H1 (cell line): ENCODE measurements around the gene SMARCAL1. TPM values are rescaled to one million over a fixed set of nuclear protein-coding genes. Genes with fewer than 3 reads are reported as not detected.
A peak's percentile ranks its signal among the peaks of the same experiment; 100 is the strongest.

Experiments
- CTCF ChIA-PET: fragments of 300-600 bp; sonication (Branson Sonifier 250); formaldehyde crosslinking; loops from one replicate; lab custom pipeline; 2021; ENCODE audit not compliant: partially characterized antibody; lab: Charles Lee
- POLR2A ChIA-PET: fragments of 300-600 bp; sonication (Branson Sonifier 250); formaldehyde crosslinking; loops from one replicate; lab custom pipeline; 2021; ENCODE audit warnings: inconsistent platforms; ENCODE audit not compliant: partially characterized antibody; lab: Charles Lee
- DNase-seq, 2 experiments: peaks; one replicate each; pipeline versions ENCODE4 v3.0.0 to v3.0.0-alpha.2; 2010 to 2022; ENCODE audit warnings: low spot score in 2 of 2, low read depth in 1 of 2, mixed read lengths in 1 of 2
- FAIRE-seq: peaks from 2 replicates; lab custom pipeline; 2011; peaks lifted over from hg19 to GRCh38; lab: Jason Lieb, UNC
- H2AFZ ChIP-seq: 2 replicates; pipeline ENCODE4 v1.8.1; 2012; ENCODE audit warnings: low read length, inconsistent platforms
- H2AK5ac ChIP-seq: 2 replicates; pipeline ENCODE4 v1.6.1; 2013; ENCODE audit warnings: low read depth, low read length
- H2BK120ac ChIP-seq: replicated peaks from 2 replicates; pipeline ENCODE3; 2013; ENCODE audit warnings: low read depth, low read length, inconsistent platforms
- H2BK12ac ChIP-seq: 2 replicates; pipeline ENCODE4 v1.6.1; 2013; ENCODE audit warnings: low read depth, low read length
- H2BK15ac ChIP-seq: 2 replicates; pipeline ENCODE4 v1.6.1; 2013; ENCODE audit warnings: low read length
- H2BK20ac ChIP-seq: 2 replicates; pipeline ENCODE4 v1.6.1; 2013; ENCODE audit warnings: low read length
- H2BK5ac ChIP-seq: 2 replicates; pipeline ENCODE4 v1.6.1; 2013; ENCODE audit warnings: low read depth, low read length
- H3K14ac ChIP-seq: 2 replicates; pipeline ENCODE4 v1.6.1; 2013; ENCODE audit warnings: inconsistent platforms; ENCODE audit not compliant: insufficient read length
- H3K18ac ChIP-seq: 2 replicates; pipeline ENCODE4 v1.6.1; 2013; ENCODE audit warnings: low read length; ENCODE audit errors: extremely low read depth
- H3K23ac ChIP-seq: 2 replicates; pipeline ENCODE4 v1.6.1; 2013; ENCODE audit warnings: inconsistent platforms; ENCODE audit not compliant: insufficient read length
- H3K23me2 ChIP-seq: 2 replicates; pipeline ENCODE4 v1.6.1; 2013; ENCODE audit warnings: low read depth, low read length
- H3K27ac ChIP-seq: 2 replicates; pipeline ENCODE4 v1.6.1; 2011; ENCODE audit warnings: low read depth, low read length, inconsistent platforms
- H3K27me3 ChIP-seq, 4 experiments: replicated peaks in 1 of 4; 1 replicate in 1 of 4; 2 replicates in 3 of 4; pipeline versions ENCODE4 v1.6.1 to v1.8.1; 2011 to 2013; ENCODE audit warnings: low read length in 3 of 4, mild to moderate bottlenecking in 3 of 4, inconsistent platforms in 2 of 4, mixed read lengths in 2 of 4, moderate library complexity in 1 of 4; ENCODE audit not compliant: control insufficient read depth in 3 of 4, insufficient read depth in 3 of 4; ENCODE audit errors: extremely low read depth in 1 of 4
- H3K36me3 ChIP-seq, 4 experiments: 2 replicates each; pipeline versions ENCODE4 v1.6.1 to v1.8.1; 2011 to 2013; ENCODE audit warnings: mild to moderate bottlenecking in 4 of 4, low read length in 3 of 4, moderate library complexity in 2 of 4, control low read depth in 1 of 4, inconsistent platforms in 1 of 4; ENCODE audit not compliant: insufficient read depth in 4 of 4, control insufficient read depth in 2 of 4
- H3K4ac ChIP-seq: replicated peaks from 2 replicates; pipeline ENCODE3; 2013; ENCODE audit warnings: low read length, low read depth, mixed read lengths, inconsistent platforms; ENCODE audit not compliant: insufficient read length
- H3K4me1 ChIP-seq, 4 experiments: replicated peaks in 1 of 4; 1 replicate in 1 of 4; 2 replicates in 3 of 4; pipeline versions ENCODE4 v1.6.1 to v1.8.1; 2011 to 2013; ENCODE audit warnings: low read length in 3 of 4, inconsistent platforms in 2 of 4, mixed read lengths in 1 of 4; ENCODE audit not compliant: insufficient read depth in 4 of 4, control insufficient read depth in 3 of 4
- H3K4me2 ChIP-seq, 2 experiments: 2 replicates each; pipeline versions ENCODE4 v1.6.1 to v1.8.1; 2011 to 2013; ENCODE audit warnings: low read depth in 2 of 2, low read length in 2 of 2, control low read depth in 1 of 2, inconsistent platforms in 1 of 2, mild to moderate bottlenecking in 1 of 2; ENCODE audit not compliant: insufficient read depth in 1 of 2
- H3K4me3 ChIP-seq, 4 experiments: fragments of 200-600, 300-600 bp in 1 of 4; sonication (generic), shearing (Covaris generic), sonication (Bioruptor Twin) in 1 of 4; 2 replicates each; pipeline versions ENCODE4 v1.5.1 to v1.8.1; 2011 to 2016; ENCODE audit warnings: low read length in 4 of 4, low read depth in 3 of 4, control low read depth in 2 of 4, inconsistent platforms in 2 of 4, mild to moderate bottlenecking in 2 of 4, mixed read lengths in 1 of 4, moderate library complexity in 1 of 4; ENCODE audit not compliant: insufficient read depth in 2 of 4; ENCODE audit errors: extremely low read depth in 1 of 4
- H3K56ac ChIP-seq: replicated peaks from 2 replicates; pipeline ENCODE3; 2013; ENCODE audit warnings: low read depth, mild to moderate bottlenecking, mixed read lengths, low read length, inconsistent platforms; ENCODE audit not compliant: insufficient read length
- H3K79me1 ChIP-seq: 2 replicates; pipeline ENCODE4 v1.6.1; 2013; ENCODE audit warnings: low read depth, low read length, control low read depth
- H3K79me2 ChIP-seq, 2 experiments: 2 replicates each; pipeline versions ENCODE4 v1.6.1 to v1.8.1; 2012 to 2013; ENCODE audit warnings: low read length in 2 of 2, mild to moderate bottlenecking in 2 of 2, inconsistent platforms in 1 of 2; ENCODE audit not compliant: insufficient read depth in 2 of 2, control insufficient read depth in 1 of 2
- H3K9ac ChIP-seq, 4 experiments: replicated peaks in 1 of 4; 1 replicate in 1 of 4; 2 replicates in 3 of 4; pipeline versions ENCODE4 v1.6.1 to v1.8.1; 2011 to 2013; ENCODE audit warnings: low read depth in 3 of 4, low read length in 3 of 4, control low read depth in 2 of 4, mild to moderate bottlenecking in 2 of 4, moderate library complexity in 2 of 4, inconsistent platforms in 1 of 4; ENCODE audit errors: extremely low read depth in 1 of 4
- H3K9me3 ChIP-seq, 2 experiments: 2 replicates each; pipeline versions ENCODE4 v1.6.1 to v1.8.1; 2012 to 2013; ENCODE audit warnings: mild to moderate bottlenecking in 2 of 2, moderate library complexity in 2 of 2, control low read depth in 1 of 2, inconsistent platforms in 1 of 2, low read depth in 1 of 2, low read length in 1 of 2, mixed read lengths in 1 of 2; ENCODE audit not compliant: insufficient read depth in 2 of 2
- H4K20me1 ChIP-seq, 2 experiments: replicated peaks in 1 of 2; 2 replicates each; pipeline versions ENCODE3 to v1.8.1; 2011 to 2013; ENCODE audit warnings: inconsistent platforms in 2 of 2, low read length in 2 of 2, mild to moderate bottlenecking in 1 of 2; ENCODE audit not compliant: insufficient read depth in 2 of 2, control insufficient read depth in 1 of 2
- H4K5ac ChIP-seq: 2 replicates; pipeline ENCODE4 v1.6.1; 2013; ENCODE audit warnings: low read length, low read depth, mixed read lengths, inconsistent platforms; ENCODE audit not compliant: insufficient read length
- H4K8ac ChIP-seq: 2 replicates; pipeline ENCODE4 v1.8.0; 2013; ENCODE audit warnings: mild to moderate bottlenecking, moderate library complexity, low read length, inconsistent platforms; ENCODE audit not compliant: insufficient read depth; ENCODE audit errors: extremely low read depth
- H4K91ac ChIP-seq: replicated peaks from 2 replicates; pipeline ENCODE3; 2013; ENCODE audit warnings: low read length, mixed read lengths, inconsistent platforms; ENCODE audit not compliant: insufficient read length
- CREB1 ChIP-seq: IDR thresholded peaks from 2 replicates; pipeline ENCODE4 v1.6.1; 2012; ENCODE audit warnings: inconsistent platforms
- E2F6 ChIP-seq: IDR thresholded peaks from 2 replicates; pipeline ENCODE4 v1.6.1; 2012; ENCODE audit warnings: inconsistent platforms
- JUN ChIP-seq: IDR thresholded peaks from 2 replicates; pipeline ENCODE4 v1.6.1; 2011; ENCODE audit warnings: low read depth, mild to moderate bottlenecking, improper control_type of control experiment, low read length
- KDM1A ChIP-seq: fragments of 200-600, 300-600 bp; sonication (generic); IDR thresholded peaks from 2 replicates; pipeline ENCODE4 v1.7.1; 2016; ENCODE audit warnings: mild to moderate bottlenecking, low read length, borderline replicate concordance
- MAX ChIP-seq: IDR thresholded peaks from 2 replicates; pipeline ENCODE4 v1.6.1; 2012; ENCODE audit warnings: inconsistent platforms
- SAP30 ChIP-seq: fragments of 300-600 bp; sonication (generic); IDR thresholded peaks from 2 replicates; pipeline ENCODE4 v1.7.1; 2012; ENCODE audit warnings: low read length, moderate library complexity, mild to moderate bottlenecking, inconsistent platforms; ENCODE audit not compliant: insufficient read depth, insufficient replicate concordance
- SIN3A ChIP-seq, 2 experiments: IDR thresholded peaks in 1 of 2; conservative IDR thresholded peaks in 1 of 2; 2 replicates each; pipeline ENCODE4 v1.6.1; 2011 to 2012; ENCODE audit warnings: low read length in 2 of 2, improper control_type of control experiment in 1 of 2, low read depth in 1 of 2, mild to moderate bottlenecking in 1 of 2
- WGBS, 2 experiments: shearing (Covaris generic) in 1 of 2; methylation state at CpG; one replicate each; pipeline versions ENCODE4 v1.1.6 to v1.1.7; 2013 to 2015; ENCODE audit warnings: low lambda C conversion rate in 2 of 2, mixed read lengths in 2 of 2, inconsistent platforms in 1 of 2, low coverage in 1 of 2, missing lambda C conversion rate in 1 of 2; ENCODE audit not compliant: insufficient replicate concordance in 2 of 2, insufficient coverage in 1 of 2, insufficient read length in 1 of 2; ENCODE audit errors: extremely low coverage in 1 of 2, missing lambda C conversion rate in 1 of 2; 5-methylcytosine and 5-hydroxymethylcytosine counted together
- polyA plus RNA-seq, 7 experiments: library from polyadenylated mRNA; depleted of rRNA in 3 of 7; stranded (reverse) in 5 of 7; unstranded in 2 of 7; fragments of >200 nt in 5 of 7; fragments of 200-250 nt in 2 of 7; gene quantifications; 1 replicate in 5 of 7; 2 replicates in 1 of 7; 4 replicates in 1 of 7; pipeline versions ENCODE4 v1.2.1 to v1.2.3, GENCODE V29; 2011 to 2013; ENCODE audit warnings: missing spikeins in 2 of 7, mixed read lengths in 2 of 7
- total RNA-seq: library from RNA; stranded (reverse); fragmentation: NEBNext Ultra II Directional; extraction: Animal tissue kit (Norgen Biotek cat#: 25700); gene quantifications from 2 replicates; pipeline ENCODE4 v1.2.1, GENCODE V29; 2021

Gene SMARCAL1
- total and polyA plus RNA-seq, 2 of the 8 experiments (the other 6 are each of a cell fraction or from before 2014, with no cell fraction given) = 17.6 to 17.9 TPM

- peak within 1 kb of the TSS; percentile 91 for H4K91ac ChIP-seq
- peak within 1 kb of the TSS; percentile 92 for H3K18ac ChIP-seq
- peak within 1 kb of the TSS; percentile 78 for H3K56ac ChIP-seq
- 3% methylated on average over 54 of the region's 54 CpGs; no CpG with 5 or more reads in 1 of the 2 experiments for WGBS, 2 experiments
- peak within 1 kb of the TSS; percentile 11; the same call in 1 of the 2 replicates for H2BK12ac ChIP-seq
- peak within 1 kb of the TSS; percentile 100 for H3K4ac ChIP-seq
- no peak within 1 kb of the TSS for H3K14ac ChIP-seq
- H2AK5ac ChIP-seq = peak within 1 kb of the TSS; percentile 95
- H3K36me3 ChIP-seq = peaks cover 30 to 45% (median 42%) of the 10 kb centered on the region in 4 experiments
- peak within 1 kb of the TSS; percentile 90 for H2AFZ ChIP-seq
- peak within 1 kb of the TSS; percentile 97 for H4K5ac ChIP-seq
- H3K27ac ChIP-seq = peak within 1 kb of the TSS; percentile 86
- H2BK15ac ChIP-seq = peak within 1 kb of the TSS; percentile 63; the same call in 1 of the 2 replicates
- ChIA-PET POLR2A (interaction anchor here (0.6 to 7.2 kb wide), 65 partner anchors 10 to 1152 kb away, joined by 3 to 65 read pairs (median 4); partner anchors contain the start of genes IGFBP2, MARCHF4, SMARCAL1 and XRCC5), CTCF (interaction anchor here (0.6 to 2.4 kb wide), 5 partner anchors 10 to 276 kb away, joined by 3 to 9 read pairs (median 5); no protein-coding TSS in a partner anchor)
- H4K20me1 ChIP-seq = peaks cover 5 to 12% of the 10 kb centered on the region in 2 experiments
- peak within 1 kb of the TSS; percentile 94 to 99 (median 97) for H3K9ac ChIP-seq
- peak within 1 kb of the TSS; percentile 75 to 100 for H3K4me2 ChIP-seq
- peaks cover 16 to 47% of the 10 kb centered on the region in 2 experiments for H3K79me2 ChIP-seq
- peak; percentile 28 for FAIRE-seq
- H4K8ac ChIP-seq = peak within 1 kb of the TSS; percentile 96
- no peaks in the 10 kb centered on the region for H3K9me3 ChIP-seq
- 0 out of 2 replicates have a peak, but pooled peaks cover 5% of the 10 kb centered on the region for H3K79me1 ChIP-seq
- peak within 1 kb of the TSS; percentile 86 to 97 (median 92) for H3K4me3 ChIP-seq
- no peak within 1 kb of the TSS for H2BK20ac ChIP-seq
- H2BK120ac ChIP-seq = no peak within 1 kb of the TSS
- H3K23ac ChIP-seq = no peak within 1 kb of the TSS
- no peaks in the 10 kb centered on the region for H3K27me3 ChIP-seq
- peak within 1 kb of the TSS; percentile 96 for H2BK5ac ChIP-seq
- DNase-seq = peak; percentile 75 to 90
- peaks cover 10% of the 10 kb centered on the region for H3K23me2 ChIP-seq
- peaks cover 2 to 12% (median 4%) of the 10 kb centered on the region in 4 experiments; a peak in 6 of 7 replicates for H3K4me1 ChIP-seq
- TF ChIP-seq SAP30 = peak; percentile 11
- peak; percentile 77 for TF ChIP-seq MAX
- peak; percentile 64 for TF ChIP-seq KDM1A
- peak; percentile 45 to 72; a peak in 1 of 4 replicates for TF ChIP-seq SIN3A (conservative IDR thresholded peaks at IDR 0.05 in 1 of 2, IDR thresholded peaks at IDR 0.05 in 1 of 2; ENCODE audit: low read depth in 1 of 2, low read length in 2 of 2)
- TF ChIP-seq JUN = no peak
- TF ChIP-seq CREB1 = peak; percentile 70
- 0 out of 2 replicates have a peak, but pooled peaks have one; percentile 16 for TF ChIP-seq E2F6
Observed at GRCh38 chr2:216498379-216499352, 86.4 kb downstream of the SMARCAL1 start, which contains the start of gene RPL37A. Gene RPL37A, plus strand, starts transcription at chr2:216498844. Its CDS starts 31 bp downstream, at chr2:216498875.
